Stromal cell of bone marrow (primary cell): ENCODE results near the gene ZNF560.
"Not testable (repeated sequence)": the region's sequence is repeated elsewhere in the genome, so short reads cannot be mapped to it uniquely, and the experiment has no call there.

Experiments
- DNase-seq: peaks from one replicate; pipeline ENCODE4 v3.0.0-alpha.2; 2012; ENCODE audit warnings: low read depth

ZNF560 gene

GRCh38 chr19:9498183-9498902, at the start of gene ZNF560:
Gene ZNF560, minus strand, starts transcription at chr19:9498616. Its CDS starts 23,303 bp downstream, at chr19:9475313.
- DNase-seq, result no peak

GRCh38 chr19:9547870-9548269, 49.5 kb upstream of the ZNF560 start:
- no peak for DNase-seq

GRCh38 chr19:9541281-9541680, 42.9 kb upstream of the ZNF560 start:
- DNase-seq, result not testable (repeated sequence)

- DNase-seq, result not testable (repeated sequence)
These were observed 41.5 kb upstream of the ZNF560 start for GRCh38 chr19:9539921-9540320.

- not testable (repeated sequence) for DNase-seq
These were observed 40.8 kb upstream of the ZNF560 start for GRCh38 chr19:9539201-9539600.

- peak; percentile 89 for DNase-seq
These were observed 40.0 kb upstream of the ZNF560 start, which contains the start of gene ZNF426 for GRCh38 chr19:9538183-9539058. Gene ZNF426, minus strand, starts transcription at chr19:9538645. Its CDS starts 2,413 bp downstream, at chr19:9536232.

- DNase-seq, result no peak
These were observed 37.5 kb upstream of the ZNF560 start for GRCh38 chr19:9535934-9536333.

- DNase-seq, result no peak
These were observed 33.5 kb upstream of the ZNF560 start for GRCh38 chr19:9531933-9532332.

GRCh38 chr19:9528757-9529336, 30.4 kb upstream of the ZNF560 start:
- no peak for DNase-seq

- no peak for DNase-seq
These were observed 25.6 kb upstream of the ZNF560 start for GRCh38 chr19:9523885-9524474.

GRCh38 chr19:9507285-9507684, 8.9 kb upstream of the ZNF560 start:
- DNase-seq, result no peak

- DNase-seq, result no peak
These were observed 2.4 kb upstream of the ZNF560 start for GRCh38 chr19:9500796-9501195.

GRCh38 chr19:9494096-9494495, 4.3 kb downstream of the ZNF560 start:
- no peak for DNase-seq

GRCh38 chr19:9487016-9487415, 11.4 kb downstream of the ZNF560 start:
- DNase-seq, result no peak

- DNase-seq, result no peak
These were observed 13.3 kb downstream of the ZNF560 start for GRCh38 chr19:9485140-9485539.

- no peak for DNase-seq
These were observed 23.4 kb downstream of the ZNF560 start for GRCh38 chr19:9474975-9475374.

GRCh38 chr19:9467161-9467560, 31.3 kb downstream of the ZNF560 start:
- DNase-seq, result no peak

- no peak for DNase-seq
These were observed 36.5 kb downstream of the ZNF560 start for GRCh38 chr19:9461938-9462337.

- DNase-seq, result no peak
These were observed 42.3 kb downstream of the ZNF560 start for GRCh38 chr19:9456018-9456689.

GRCh38 chr19:9453953-9454352, 44.5 kb downstream of the ZNF560 start:
- no peak for DNase-seq

GRCh38 chr19:9445037-9445436, 53.4 kb downstream of the ZNF560 start:
- DNase-seq, result no peak

GRCh38 chr19:9436358-9436757, 62.1 kb downstream of the ZNF560 start:
- no peak for DNase-seq
